Measurements from ENCODE around the gene GGT6.

GGT6 gene

GRCh38 chr17:4519361-4519788 lies 41.0 kb downstream of the GGT6 start:
- DNase-seq, result no peak

- DNase-seq, result no peak
Observed at GRCh38 chr17:4518901-4519300, 41.5 kb downstream of the GGT6 start.

GRCh38 chr17:4516735-4517134 lies 43.6 kb downstream of the GGT6 start:
- no peak for DNase-seq

- DNase-seq, result no peak
Observed at GRCh38 chr17:4515501-4515900, 44.9 kb downstream of the GGT6 start.

GRCh38 chr17:4514779-4515178 lies 45.6 kb downstream of the GGT6 start:
- no peak for DNase-seq

- no peak for DNase-seq
Observed at GRCh38 chr17:4514206-4514605, 46.2 kb downstream of the GGT6 start.

- no peak for DNase-seq
Observed at GRCh38 chr17:4513113-4514032, 47.0 kb downstream of the GGT6 start.

- DNase-seq, result no peak
Observed at GRCh38 chr17:4512156-4513112, 47.9 kb downstream of the GGT6 start.

- no peak for DNase-seq
Observed at GRCh38 chr17:4511199-4511932, 49.0 kb downstream of the GGT6 start.

- DNase-seq, result no peak
Observed at GRCh38 chr17:4510618-4510941, 49.8 kb downstream of the GGT6 start.

GRCh38 chr17:4509923-4510617 lies 50.3 kb downstream of the GGT6 start:
- no peak for DNase-seq

- no peak for DNase-seq
Observed at GRCh38 chr17:4509401-4509800, 51.0 kb downstream of the GGT6 start.

GRCh38 chr17:4508207-4508606 lies 52.2 kb downstream of the GGT6 start:
- DNase-seq, result no peak

GRCh38 chr17:4507361-4508111 lies 52.8 kb downstream of the GGT6 start:
- no peak for DNase-seq
